Measurements from ENCODE around the gene IQSEC3.

The IQSEC3 gene

DNA sequence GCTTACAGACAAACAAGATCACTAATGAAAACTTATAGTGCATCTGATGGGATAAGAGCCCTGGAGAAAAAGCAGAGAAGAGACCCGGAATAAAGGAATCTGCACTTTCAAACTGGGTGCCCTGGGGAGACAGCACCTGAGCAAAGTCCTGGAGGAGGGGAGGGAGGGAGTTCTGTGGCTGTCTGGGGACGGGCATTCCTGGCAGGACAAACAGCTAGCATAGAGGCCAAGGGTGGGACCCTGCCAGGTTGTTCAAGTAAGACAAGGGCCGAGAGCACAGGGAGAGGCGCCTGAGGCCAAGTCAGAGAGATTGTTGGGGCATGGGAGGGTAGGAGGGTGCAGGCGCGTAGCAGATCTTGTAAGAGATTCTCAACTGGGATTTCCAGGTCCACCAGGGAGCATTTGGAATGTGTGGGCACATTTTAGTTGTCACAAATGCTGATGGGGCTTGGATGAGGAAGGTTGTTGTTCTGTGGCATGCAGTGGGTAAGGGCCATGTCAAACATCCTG, 14.2 kb downstream of the IQSEC3 start:
- DNase-seq (ENCODE audit: low spot score), result no peak

DNA sequence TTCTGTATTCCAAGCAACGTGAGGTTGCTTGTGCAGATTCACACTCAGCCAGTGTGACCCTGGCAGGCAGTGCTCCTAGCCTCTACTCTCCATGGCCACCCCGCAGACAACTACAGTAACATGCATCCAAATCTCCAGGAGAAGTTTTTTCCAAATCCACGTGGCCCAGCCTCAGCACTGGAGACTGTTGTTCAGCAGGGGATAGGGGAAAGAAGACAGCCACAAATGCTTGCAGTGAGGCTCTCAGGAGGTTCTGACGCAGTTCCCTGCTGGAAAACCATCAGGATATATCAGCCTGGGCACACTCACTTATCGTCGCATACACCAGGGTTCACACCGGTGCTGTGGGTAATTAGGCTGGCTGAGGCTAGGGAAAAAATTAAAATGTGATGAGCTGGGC, 16.2 kb downstream of the IQSEC3 start:
- no peak for DNase-seq (ENCODE audit: low spot score)

DNA sequence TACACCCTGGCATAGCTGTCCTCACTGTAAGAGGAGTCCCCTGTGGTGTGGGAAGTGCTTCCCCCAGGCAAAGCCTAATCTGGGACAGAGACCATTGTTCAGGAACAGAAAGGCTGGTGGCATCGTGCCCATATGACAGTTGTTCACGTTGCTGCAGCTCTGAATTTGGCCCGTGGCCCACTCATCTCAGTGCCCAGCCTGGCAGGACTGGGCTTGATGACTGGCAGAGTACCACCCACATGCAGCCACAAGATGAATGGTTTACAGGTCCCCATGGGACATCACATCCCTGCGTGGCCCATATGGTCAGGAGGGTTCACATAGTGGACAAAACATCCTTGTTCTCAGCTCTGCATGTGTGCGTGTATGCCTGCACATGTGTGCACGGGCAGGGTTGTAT, 17.5 kb downstream of the IQSEC3 start:
- DNase-seq (ENCODE audit: low spot score), result no peak

DNA sequence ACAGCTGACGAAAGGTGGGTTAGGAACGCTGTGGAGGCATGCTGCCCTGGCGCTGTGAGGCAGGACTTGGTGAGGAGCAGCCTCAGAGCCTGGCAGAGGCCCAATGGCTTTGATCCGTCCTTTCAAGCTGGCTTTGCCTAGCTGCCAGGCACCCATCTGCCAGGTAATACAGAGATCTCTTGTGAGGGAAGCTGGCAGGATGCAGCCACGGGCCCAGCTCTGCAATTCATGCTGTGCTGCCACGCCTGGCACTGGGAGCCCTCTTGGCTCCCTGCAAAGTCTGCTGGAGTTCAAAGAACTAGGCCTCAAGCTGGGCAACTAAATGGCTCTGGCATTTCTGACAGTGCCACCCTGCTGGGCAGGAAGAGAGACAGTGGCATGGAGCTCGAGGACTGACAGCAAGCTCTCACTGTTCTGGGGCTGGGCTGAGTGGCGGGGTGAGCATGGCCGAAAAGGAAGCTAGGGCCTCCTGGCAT, 18.7 kb downstream of the IQSEC3 start:
- DNase-seq (ENCODE audit: low spot score), result no peak

DNA sequence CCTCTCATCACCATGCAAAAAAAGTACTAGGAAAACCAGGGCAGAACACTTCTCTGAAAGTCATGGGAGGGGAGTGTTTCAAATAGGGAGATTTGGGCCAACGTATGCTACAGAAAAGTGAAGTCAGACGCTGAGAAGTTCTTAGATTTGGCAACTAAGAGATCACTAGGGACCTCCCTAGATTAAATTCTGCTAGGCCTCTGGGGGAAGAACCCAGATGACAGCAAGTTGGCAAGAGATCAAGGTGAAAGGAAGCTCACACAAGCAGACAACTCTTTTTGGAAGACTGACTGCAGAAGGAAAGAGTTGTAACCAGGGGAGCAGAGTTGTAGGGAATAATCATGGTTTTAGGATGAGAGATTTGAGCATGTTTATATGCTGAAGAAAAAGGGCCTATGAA, 20.7 kb downstream of the IQSEC3 start:
- no peak for DNase-seq (ENCODE audit: low spot score)

DNA sequence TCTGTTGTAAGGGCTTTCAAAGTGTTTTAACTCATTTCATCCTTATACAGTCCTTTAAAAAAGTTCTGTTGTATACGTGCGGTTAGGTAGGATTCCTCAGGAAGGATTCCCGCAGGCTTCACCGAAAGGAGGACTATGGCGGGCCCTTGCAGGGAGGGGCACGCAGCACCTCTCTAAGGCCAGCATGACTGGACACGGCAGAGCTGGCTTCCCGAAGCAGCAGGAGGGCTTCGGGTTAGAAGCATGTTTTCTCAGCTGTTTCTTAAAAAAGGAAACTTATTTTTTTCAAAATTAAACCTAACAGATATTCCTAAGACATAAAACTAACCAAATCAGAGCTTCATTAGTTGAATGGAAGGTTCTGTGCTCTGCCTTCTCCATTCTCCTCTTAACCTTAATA, 21.3 kb downstream of the IQSEC3 start:
- DNase-seq (ENCODE audit: low spot score), result no peak

DNA sequence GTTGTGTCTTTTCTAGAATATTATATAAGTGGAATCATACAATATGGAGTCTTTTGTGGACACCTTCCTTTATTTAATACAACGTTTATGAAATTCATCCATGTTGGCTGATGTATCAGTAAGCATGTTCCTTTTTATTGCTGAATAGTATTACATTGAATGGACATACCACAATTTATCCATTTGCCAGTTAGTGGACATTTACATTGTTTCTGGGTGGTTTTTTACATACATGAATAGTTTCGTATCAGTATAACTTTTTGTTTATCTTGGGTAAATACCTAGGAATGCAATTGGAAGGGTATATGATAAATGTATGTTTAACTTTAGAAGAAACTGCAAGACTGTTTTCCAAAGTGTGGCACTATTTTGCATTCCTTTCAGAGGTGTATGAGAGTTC, 23.1 kb downstream of the IQSEC3 start:
- DNase-seq (ENCODE audit: low spot score), result no peak

DNA sequence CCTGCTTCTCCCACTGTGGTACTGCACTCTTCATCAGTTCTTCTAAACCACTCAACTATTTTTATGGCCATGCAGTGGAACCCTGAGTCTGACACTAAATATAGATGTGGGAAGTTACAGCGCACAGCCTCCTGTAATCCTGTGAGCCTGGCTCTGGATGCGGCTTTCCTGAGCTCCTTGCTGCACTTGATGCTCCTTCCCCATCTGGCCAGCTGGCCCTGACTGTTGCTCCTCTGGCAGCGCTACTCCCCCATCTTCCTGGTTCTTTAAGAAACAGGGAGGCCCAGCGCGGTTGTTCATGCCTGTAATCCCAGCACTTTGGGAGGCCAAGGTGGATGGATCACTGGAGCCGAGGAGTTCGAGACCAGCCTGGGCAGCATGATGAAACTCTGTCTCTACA, 24.6 kb downstream of the IQSEC3 start:
- DNase-seq (ENCODE audit: low spot score), result no peak

DNA sequence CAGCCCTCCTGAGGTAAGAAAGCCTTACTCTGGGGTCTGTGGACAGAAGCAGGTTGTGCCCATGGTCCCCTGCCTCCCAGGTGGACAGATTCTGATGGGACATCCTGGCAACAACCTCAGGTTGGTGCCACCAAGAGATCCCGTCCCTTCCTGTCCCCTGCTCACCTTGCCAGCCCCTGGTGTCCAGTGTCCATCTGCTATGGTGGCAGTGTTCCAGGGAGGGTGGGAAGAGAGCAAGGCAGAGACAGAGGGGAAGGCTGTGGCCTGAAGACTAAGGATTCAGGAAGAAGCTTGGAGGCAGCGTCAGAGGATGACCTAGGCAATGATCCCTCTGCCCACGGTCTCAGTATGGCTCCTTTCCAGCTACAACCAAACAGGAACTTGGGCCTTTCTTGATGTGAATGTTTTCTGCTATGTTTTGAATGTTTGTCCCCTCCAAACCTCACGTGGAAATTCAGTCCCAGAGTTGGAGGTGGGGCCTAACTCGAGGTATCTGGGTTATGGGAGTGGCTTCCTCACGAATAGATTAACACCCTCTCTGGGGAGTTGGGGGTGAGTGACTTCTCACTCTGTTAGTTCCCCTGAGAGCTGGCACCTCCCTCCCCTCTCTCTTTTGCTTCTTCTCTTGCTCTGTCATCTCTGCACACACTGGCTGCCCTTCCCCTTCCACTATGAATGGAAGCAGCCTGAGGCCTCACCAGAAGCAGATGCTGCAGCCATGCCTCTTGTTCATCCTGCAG, 26.9 kb downstream of the IQSEC3 start:
- DNase-seq (ENCODE audit: low spot score), result no peak

DNA sequence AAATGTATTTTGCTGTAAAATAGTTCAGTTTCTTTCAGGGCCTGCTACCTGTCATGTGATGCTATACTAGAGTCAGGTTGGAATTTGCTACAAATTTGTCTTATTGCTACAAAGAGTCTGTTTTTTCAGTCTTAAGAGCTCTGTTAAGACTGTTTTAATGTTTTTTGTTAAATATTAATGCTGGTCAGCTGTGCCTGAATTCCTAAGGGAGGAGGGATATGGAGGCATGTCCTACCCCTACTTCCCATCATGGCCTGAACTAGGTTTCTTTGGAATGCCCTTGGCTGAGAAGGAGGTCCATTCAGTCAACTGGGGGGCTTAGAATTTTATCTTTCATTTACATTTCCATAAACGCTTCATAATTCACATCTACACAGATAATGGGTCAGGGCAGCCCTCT, 30.0 kb downstream of the IQSEC3 start:
- DNase-seq (ENCODE audit: low spot score), result no peak

DNA sequence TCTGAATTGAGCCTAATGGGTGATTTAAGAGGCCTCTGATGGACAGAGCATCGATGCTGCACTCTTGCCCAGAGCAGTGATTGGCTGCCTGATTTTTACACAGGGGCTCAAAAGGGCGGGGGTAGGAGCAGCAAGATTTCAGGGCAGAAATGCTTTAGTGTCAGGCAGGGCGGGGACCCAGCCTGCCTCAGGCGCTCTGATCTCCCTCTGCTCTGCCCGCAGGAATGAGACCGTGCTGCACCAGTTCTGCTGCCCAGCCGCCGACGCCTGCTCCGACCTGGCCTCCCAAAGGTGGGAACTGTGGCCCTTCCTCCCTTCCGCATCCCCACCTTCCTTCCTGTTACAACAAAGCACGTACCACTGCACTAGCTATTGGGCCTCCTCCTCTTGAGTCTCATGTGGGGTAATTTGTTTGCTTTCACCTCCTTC, 32.4 kb downstream of the IQSEC3 start:
- no peak for DNase-seq (ENCODE audit: low spot score)

DNA sequence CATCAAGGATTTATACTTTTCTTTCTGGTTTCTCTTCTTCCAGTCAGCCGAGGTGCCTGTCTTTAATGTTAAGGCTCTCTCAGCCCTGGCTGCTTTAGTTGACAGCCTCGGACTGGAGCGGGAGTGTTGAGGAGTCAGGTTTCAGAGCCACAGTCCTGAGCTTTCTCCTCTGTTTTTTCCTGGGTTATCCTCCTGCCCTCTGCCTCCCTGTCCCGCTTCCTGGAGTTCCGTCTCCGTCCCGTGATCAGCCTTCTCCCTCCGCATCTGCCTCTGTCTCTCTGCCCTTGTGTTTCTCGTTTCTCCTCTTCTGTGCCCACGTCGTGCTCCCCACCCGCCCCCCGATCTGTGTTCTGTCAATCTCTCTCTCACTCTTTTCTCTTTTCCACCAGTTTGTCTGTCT, 33.0 kb downstream of the IQSEC3 start:
- DNase-seq (ENCODE audit: low spot score), result no peak

DNA sequence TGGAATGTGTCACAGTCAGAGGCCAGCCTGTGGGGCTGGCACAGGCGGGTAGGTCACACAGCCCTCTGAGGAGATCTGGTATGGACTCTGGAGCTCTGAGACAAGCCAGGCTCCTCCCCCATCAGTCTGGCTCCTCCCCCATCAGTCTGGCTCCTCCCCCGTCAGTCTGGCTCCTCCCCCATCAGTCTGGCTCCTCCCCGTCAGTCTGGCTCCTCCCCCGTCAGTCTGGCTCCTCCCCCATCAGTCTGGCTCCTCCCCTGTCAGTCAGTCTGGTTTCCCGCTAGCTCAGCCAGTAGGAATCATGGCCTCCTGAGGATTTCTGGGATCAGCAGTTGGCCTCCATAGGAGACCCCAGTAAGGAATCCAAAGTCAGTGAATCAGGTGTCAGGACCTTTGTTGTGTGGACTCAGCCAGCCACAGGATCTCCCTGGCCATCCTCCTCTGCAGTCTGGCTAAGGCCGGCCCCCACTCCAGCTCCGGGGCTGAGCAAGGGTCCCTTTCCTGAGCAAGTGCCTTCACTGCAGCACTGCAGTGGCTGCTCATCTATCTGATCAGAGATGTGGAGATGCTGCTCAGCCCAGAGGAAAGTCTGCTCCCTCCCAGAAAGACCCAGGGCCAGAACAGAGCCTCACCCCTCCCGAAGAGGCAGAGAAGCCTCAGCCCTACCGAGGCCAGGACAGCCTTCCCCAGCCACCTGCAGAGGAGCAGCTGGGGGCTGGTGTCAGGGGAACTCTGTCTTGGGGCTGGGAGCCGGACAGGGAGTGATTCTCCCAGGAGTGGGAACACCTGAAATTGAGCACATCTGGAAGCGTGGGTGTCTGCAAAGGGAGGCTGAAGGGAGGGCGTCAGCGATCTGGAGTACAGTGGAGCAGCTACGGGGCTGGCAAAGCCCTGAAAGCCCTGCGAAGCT, 35.7 kb downstream of the IQSEC3 start:
- no peak for DNase-seq (ENCODE audit: low spot score)

DNA sequence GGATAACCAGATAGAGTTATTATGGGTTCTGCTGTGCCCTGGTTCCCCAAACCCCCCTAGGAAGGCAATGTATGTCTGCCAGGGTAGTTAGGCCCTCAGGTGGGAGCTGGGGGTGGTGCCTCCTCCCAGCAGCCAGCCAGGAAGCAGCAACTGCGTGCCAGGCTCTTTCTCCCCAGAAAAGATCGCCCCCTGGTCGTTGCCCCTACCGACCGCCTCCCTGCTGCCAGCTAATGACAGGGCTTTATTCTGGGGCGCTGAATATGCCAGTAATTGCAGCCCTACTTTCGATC, 36.3 kb downstream of the IQSEC3 start:
- DNase-seq (ENCODE audit: low spot score), result no peak

DNA sequence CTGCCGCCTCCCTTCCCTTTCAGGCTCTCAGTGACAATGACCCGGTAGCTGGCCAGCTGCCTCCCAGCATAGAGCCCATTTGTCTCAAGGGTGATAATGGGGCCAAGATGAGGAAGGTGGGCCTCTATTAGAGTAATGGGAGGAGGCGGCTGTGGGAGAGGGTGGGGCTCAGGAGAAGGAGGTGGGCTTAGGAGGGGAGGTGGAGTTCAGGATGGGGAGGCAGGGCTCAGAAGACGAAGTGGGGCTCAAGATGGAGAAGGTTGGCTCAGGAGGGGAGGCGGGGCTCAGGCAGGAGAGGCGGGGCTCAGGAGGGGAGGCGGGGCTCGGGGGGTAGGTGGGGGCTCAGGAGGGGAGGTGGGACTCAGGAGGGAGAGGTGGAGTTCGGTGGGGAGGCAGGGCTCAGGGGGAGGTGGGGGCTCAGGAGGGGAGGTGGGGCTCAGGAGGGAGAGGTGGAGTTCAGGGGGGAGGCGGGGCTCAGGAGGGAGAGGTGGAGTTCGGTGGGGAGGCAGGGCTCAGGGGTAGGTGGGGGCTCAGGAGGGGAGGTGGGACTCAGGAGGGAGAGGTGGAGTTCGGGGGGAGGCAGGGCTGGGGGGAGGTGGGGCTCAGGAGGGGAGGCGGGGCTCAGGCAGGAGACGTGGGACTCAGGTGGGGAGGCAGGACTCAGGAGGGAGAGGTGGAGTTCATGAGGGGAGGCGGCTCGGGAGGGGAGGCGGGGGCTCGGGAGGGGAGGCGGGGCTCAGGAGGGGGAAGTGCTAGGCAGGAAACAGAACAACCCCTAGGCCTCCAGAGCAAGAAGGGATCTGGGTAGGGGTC, 36.8 kb downstream of the IQSEC3 start:
- no peak for DNase-seq (ENCODE audit: low spot score)

DNA sequence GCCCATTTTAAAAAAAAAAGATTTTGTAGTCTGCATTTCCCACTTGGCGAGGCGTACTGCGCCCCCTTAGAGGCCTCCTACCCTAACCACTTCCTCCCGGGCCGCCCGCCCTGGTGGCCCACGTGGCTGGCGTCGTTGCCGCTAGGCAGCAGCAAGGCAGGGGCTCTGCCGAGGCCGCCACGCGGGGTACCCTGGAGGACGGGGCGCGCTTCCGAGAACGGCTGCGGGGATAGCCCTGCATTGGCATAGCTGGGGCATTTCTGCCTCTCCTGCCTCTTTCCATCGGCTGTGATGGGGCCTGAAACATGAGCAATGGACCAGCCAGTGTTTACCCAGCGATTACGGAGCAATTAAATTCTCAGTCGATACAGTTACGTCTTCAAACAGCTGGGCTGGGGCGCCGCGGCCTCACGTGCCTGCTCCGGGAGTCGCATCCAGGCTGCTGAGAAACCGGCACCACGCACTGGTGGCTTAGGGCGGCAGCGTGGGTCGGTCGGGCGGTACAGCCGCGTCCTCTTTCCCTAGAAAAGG, 38.0 kb downstream of the IQSEC3 start:
- DNase-seq (ENCODE audit: low spot score), result no peak

DNA sequence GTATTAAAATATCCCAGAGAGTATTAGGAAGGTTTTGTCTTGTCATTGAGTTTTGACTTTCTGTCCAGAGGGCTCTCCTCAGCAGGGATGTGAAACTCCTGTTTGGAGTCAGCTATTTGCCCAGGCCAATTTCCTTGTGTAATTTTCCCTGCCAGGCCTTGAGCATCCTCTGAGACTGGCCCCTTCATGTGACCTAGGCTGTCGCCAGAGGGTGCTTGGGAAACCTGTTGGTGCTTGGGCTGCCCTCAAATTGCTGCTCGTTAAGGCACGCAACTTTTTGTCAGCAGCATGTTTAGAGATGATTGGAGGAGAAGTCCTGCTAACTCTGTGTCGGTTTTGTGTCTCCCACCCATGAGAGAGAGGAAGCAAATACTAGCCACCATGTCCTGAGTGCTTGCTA, 39.1 kb downstream of the IQSEC3 start:
- no peak for DNase-seq (ENCODE audit: low spot score)

DNA sequence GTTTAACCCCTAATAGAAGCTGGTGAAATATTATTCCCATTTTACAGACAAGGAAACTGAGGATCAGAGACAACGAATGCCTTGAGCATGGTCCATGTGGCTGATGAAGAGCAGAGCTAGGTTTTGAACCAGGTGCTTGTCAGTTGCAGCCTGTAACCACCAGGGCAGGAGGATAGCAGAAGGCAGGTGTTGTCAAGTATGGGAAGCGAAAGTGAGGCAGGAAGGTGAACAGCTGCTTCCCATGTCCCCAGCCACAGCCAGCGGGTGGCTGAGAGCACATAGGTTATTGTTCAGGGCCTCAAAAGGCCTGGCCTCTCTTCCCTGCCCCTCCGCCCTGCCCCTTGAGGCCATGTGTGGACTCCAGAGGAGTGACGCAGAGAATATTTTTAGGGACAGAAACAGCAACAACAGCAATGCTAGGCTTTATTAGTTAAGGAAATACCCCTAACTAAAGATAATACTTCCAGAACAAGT, 39.6 kb downstream of the IQSEC3 start:
- DNase-seq (ENCODE audit: low spot score), result no peak

DNA sequence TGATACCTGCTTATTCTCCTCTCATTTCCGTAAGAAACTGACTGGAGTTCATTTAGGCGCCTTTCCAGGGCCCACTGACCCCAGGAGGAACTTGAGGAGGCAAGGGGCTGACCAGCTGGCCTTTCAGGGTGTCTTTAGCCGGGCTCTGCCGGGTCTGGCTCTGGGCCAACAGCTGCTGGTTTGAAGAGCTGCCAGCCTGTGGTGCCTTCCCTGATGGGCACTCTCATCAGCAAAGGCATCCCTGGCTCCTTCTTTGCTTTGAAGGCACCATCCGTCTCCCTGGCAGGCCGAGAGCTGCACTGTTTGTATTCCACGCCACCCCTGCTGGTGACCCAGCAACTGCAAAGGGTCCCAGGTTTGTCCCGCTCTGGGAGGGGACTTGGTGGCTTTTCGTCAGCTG, 42.0 kb downstream of the IQSEC3 start:
- no peak for DNase-seq (ENCODE audit: low spot score)

DNA sequence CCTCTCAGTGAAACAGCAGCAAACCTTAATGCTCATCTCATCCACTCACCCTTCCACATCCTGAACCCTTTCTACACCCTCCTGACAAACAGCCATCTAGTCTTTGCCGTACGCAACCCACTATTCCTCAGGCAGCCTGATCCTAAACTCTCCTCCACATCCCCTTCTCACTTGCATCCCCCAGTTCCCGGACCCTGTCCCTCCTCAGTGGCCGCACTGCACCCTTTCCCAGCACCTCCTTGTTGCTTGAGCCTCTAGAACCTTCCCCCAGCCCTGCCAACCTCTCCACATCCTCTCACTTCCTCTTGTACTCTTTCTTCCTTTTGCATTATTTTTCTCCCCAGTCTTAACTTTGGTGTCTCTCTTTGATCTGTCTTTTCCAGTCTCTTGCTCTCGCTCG, 42.9 kb downstream of the IQSEC3 start:
- no peak for DNase-seq (ENCODE audit: low spot score)

DNA sequence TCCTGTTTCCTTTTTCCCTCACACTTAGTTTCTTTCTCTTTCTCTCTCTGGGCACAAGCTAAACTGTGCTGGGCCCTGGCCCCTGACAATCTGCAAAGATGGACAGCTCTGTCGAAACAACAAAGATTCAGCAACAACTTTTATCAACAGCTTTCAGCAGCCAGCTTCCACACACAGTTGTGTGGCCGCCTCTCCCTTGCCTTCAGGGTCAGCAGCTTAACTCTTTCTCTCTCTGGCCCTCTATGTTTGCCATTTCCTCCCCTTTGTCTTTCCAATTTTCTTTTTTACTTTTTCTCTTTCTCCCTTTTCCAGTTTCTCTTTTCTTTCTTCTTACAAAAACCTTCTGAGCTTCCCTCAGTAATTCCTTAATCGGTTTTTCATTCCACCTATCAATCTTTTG, 43.3 kb downstream of the IQSEC3 start:
- no peak for DNase-seq (ENCODE audit: low spot score)

Data from kidney capillary endothelial cell (primary cell).